Activated naive CD4-positive, alpha-beta T cell treated with anti-CD3 and anti-CD28 coated beads, Interleukin-2, amount 10 ng/mL, durations not matched to agents 7 days and 5 days (primary cell): ENCODE data around the gene SORCS2.

Source experiments
- CTCF ChIA-PET: fragments of 350-600 bp; sonication (Branson Sonifier 250); formaldehyde crosslinking; loops from one replicate; lab custom pipeline; 2021; ENCODE audit warnings: antibody characterized with exemption; lab: Charles Lee
- DNase-seq: peaks from one replicate; pipeline ENCODE4 v3.0.0-alpha.2; 2020
- H3K27ac Mint-ChIP-seq: one replicate; pipeline ENCODE4 v1.8.0; 2021; ENCODE audit warnings: mild to moderate bottlenecking, moderate library complexity, mixed read lengths
- H3K27me3 Mint-ChIP-seq: one replicate; pipeline ENCODE4 v1.8.0; 2021; ENCODE audit warnings: mild to moderate bottlenecking, mixed read lengths
- H3K36me3 Mint-ChIP-seq: one replicate; pipeline ENCODE4 v1.8.0; 2021; ENCODE audit warnings: mixed read lengths
- H3K4me1 Mint-ChIP-seq: one replicate; pipeline ENCODE4 v1.8.0; 2021; ENCODE audit warnings: mixed read lengths
- H3K4me3 Mint-ChIP-seq: one replicate; pipeline ENCODE4 v1.8.0; 2021; ENCODE audit warnings: mild to moderate bottlenecking, moderate library complexity, mixed read lengths
- H3K9me3 Mint-ChIP-seq: one replicate; pipeline ENCODE4 v1.8.0; 2021; ENCODE audit warnings: mixed read lengths

SORCS2 gene

GRCh38 chr4:7417639-7418038, 225.3 kb downstream of the SORCS2 start:
- Mint-ChIP-seq H3K9me3 (peaks cover 12% of the 10 kb centered on the region), H3K27me3 (peaks cover 7% of the 10 kb centered on the region), H3K27ac (no peak overlapping the region), H3K4me3 (no peak overlapping the region), H3K4me1 (no peaks in the 10 kb centered on the region), H3K36me3 (no peaks in the 10 kb centered on the region)
- CTCF ChIA-PET: no interaction called here
- peak; percentile 17 for DNase-seq

GRCh38 chr4:7418131-7418943, 226.0 kb downstream of the SORCS2 start:
- no peaks in the 10 kb centered on the region for H3K36me3 Mint-ChIP-seq
- H3K27me3 Mint-ChIP-seq: peaks cover 7% of the 10 kb centered on the region
- H3K27ac Mint-ChIP-seq: no peak overlapping the region
- DNase-seq: peak; percentile 4
- CTCF ChIA-PET: no interaction called here
- peaks cover 12% of the 10 kb centered on the region for H3K9me3 Mint-ChIP-seq
- H3K4me1 Mint-ChIP-seq: no peaks in the 10 kb centered on the region
- H3K4me3 Mint-ChIP-seq: no peak overlapping the region

- peak; percentile 11 for DNase-seq
- H3K9me3 Mint-ChIP-seq: peaks cover 12% of the 10 kb centered on the region
- H3K27me3 Mint-ChIP-seq: peaks cover 3% of the 10 kb centered on the region
- CTCF ChIA-PET: no interaction called here
- H3K36me3 Mint-ChIP-seq: no peaks in the 10 kb centered on the region
- no peak overlapping the region for H3K27ac Mint-ChIP-seq
- no peak overlapping the region for H3K4me3 Mint-ChIP-seq
- H3K4me1 Mint-ChIP-seq: no peaks in the 10 kb centered on the region
Observed at GRCh38 chr4:7419961-7420660, 227.8 kb downstream of the SORCS2 start.

GRCh38 chr4:7420661-7421040, 228.3 kb downstream of the SORCS2 start:
- H3K4me1 Mint-ChIP-seq: no peaks in the 10 kb centered on the region
- H3K27me3 Mint-ChIP-seq: peaks cover 3% of the 10 kb centered on the region
- DNase-seq: peak; percentile 13
- CTCF ChIA-PET: no interaction called here
- H3K9me3 Mint-ChIP-seq: peaks cover 12% of the 10 kb centered on the region
- H3K4me3 Mint-ChIP-seq: no peak overlapping the region
- H3K27ac Mint-ChIP-seq: no peak overlapping the region
- H3K36me3 Mint-ChIP-seq: no peaks in the 10 kb centered on the region

GRCh38 chr4:7421356-7422150, 229.2 kb downstream of the SORCS2 start:
- Mint-ChIP-seq H3K4me1 (no peaks in the 10 kb centered on the region), H3K4me3 (no peak overlapping the region), H3K9me3 (peaks cover 9% of the 10 kb centered on the region), H3K36me3 (no peaks in the 10 kb centered on the region), H3K27ac (no peak overlapping the region), H3K27me3 (no peaks in the 10 kb centered on the region)
- CTCF ChIA-PET: no interaction called here
- DNase-seq: peak; percentile 8

GRCh38 chr4:7422151-7422897, 230.0 kb downstream of the SORCS2 start:
- Mint-ChIP-seq H3K27me3 (no peaks in the 10 kb centered on the region), H3K27ac (peak overlapping the region; percentile 49), H3K4me1 (no peaks in the 10 kb centered on the region), H3K36me3 (no peaks in the 10 kb centered on the region), H3K4me3 (no peak overlapping the region), H3K9me3 (peaks cover 5% of the 10 kb centered on the region)
- CTCF ChIA-PET: no interaction called here
- DNase-seq: peak; percentile 16

GRCh38 chr4:7422898-7423180, 230.5 kb downstream of the SORCS2 start:
- CTCF ChIA-PET: no interaction called here
- DNase-seq: peak; percentile 16
- Mint-ChIP-seq H3K4me1 (no peaks in the 10 kb centered on the region), H3K27me3 (no peaks in the 10 kb centered on the region), H3K4me3 (no peak overlapping the region), H3K36me3 (no peaks in the 10 kb centered on the region), H3K9me3 (peaks cover 5% of the 10 kb centered on the region), H3K27ac (peak overlapping the region; percentile 49)

- peak; percentile 4 for DNase-seq
- H3K36me3 Mint-ChIP-seq: no peaks in the 10 kb centered on the region
- H3K27ac Mint-ChIP-seq: no peak overlapping the region
- no peaks in the 10 kb centered on the region for H3K27me3 Mint-ChIP-seq
- no peak overlapping the region for H3K4me3 Mint-ChIP-seq
- peaks cover 2% of the 10 kb centered on the region for H3K9me3 Mint-ChIP-seq
- no peaks in the 10 kb centered on the region for H3K4me1 Mint-ChIP-seq
- CTCF ChIA-PET: no interaction called here
Observed at GRCh38 chr4:7423391-7423790, 231.1 kb downstream of the SORCS2 start.

- H3K36me3 Mint-ChIP-seq: no peaks in the 10 kb centered on the region
- DNase-seq: no peak
- no peaks in the 10 kb centered on the region for H3K27me3 Mint-ChIP-seq
- CTCF ChIA-PET: no interaction called here
- no peak overlapping the region for H3K27ac Mint-ChIP-seq
- H3K4me3 Mint-ChIP-seq: no peak overlapping the region
- H3K9me3 Mint-ChIP-seq: no peaks in the 10 kb centered on the region
- H3K4me1 Mint-ChIP-seq: no peaks in the 10 kb centered on the region
Observed at GRCh38 chr4:7423801-7424552, 231.6 kb downstream of the SORCS2 start.

GRCh38 chr4:7424553-7425111, 232.3 kb downstream of the SORCS2 start:
- Mint-ChIP-seq H3K27ac (no peak overlapping the region), H3K4me3 (no peak overlapping the region), H3K27me3 (no peaks in the 10 kb centered on the region), H3K4me1 (no peaks in the 10 kb centered on the region), H3K36me3 (no peaks in the 10 kb centered on the region), H3K9me3 (no peaks in the 10 kb centered on the region)
- peak; percentile 16 for DNase-seq
- CTCF ChIA-PET: no interaction called here

- H3K27ac Mint-ChIP-seq: no peak overlapping the region
- peak; percentile 14 for DNase-seq
- no peaks in the 10 kb centered on the region for H3K36me3 Mint-ChIP-seq
- CTCF ChIA-PET: no interaction called here
- no peaks in the 10 kb centered on the region for H3K27me3 Mint-ChIP-seq
- H3K4me3 Mint-ChIP-seq: no peak overlapping the region
- no peaks in the 10 kb centered on the region for H3K4me1 Mint-ChIP-seq
- H3K9me3 Mint-ChIP-seq: no peaks in the 10 kb centered on the region
Observed at GRCh38 chr4:7425124-7425523, 232.8 kb downstream of the SORCS2 start.

- H3K4me1 Mint-ChIP-seq: no peaks in the 10 kb centered on the region
- DNase-seq: peak; percentile 13
- H3K27me3 Mint-ChIP-seq: no peaks in the 10 kb centered on the region
- no peaks in the 10 kb centered on the region for H3K36me3 Mint-ChIP-seq
- H3K9me3 Mint-ChIP-seq: no peaks in the 10 kb centered on the region
- no peak overlapping the region for H3K27ac Mint-ChIP-seq
- H3K4me3 Mint-ChIP-seq: no peak overlapping the region
- CTCF ChIA-PET: no interaction called here
Observed at GRCh38 chr4:7425591-7426468, 233.5 kb downstream of the SORCS2 start.
